T-helper 22 cell (primary cell): Measurements from ENCODE around the gene DLK1.

Experiments
- DNase-seq: peaks from one replicate; pipeline ENCODE4 v3.0.0-alpha.2; 2020; ENCODE audit warnings: low read depth

The DLK1 gene

DNA sequence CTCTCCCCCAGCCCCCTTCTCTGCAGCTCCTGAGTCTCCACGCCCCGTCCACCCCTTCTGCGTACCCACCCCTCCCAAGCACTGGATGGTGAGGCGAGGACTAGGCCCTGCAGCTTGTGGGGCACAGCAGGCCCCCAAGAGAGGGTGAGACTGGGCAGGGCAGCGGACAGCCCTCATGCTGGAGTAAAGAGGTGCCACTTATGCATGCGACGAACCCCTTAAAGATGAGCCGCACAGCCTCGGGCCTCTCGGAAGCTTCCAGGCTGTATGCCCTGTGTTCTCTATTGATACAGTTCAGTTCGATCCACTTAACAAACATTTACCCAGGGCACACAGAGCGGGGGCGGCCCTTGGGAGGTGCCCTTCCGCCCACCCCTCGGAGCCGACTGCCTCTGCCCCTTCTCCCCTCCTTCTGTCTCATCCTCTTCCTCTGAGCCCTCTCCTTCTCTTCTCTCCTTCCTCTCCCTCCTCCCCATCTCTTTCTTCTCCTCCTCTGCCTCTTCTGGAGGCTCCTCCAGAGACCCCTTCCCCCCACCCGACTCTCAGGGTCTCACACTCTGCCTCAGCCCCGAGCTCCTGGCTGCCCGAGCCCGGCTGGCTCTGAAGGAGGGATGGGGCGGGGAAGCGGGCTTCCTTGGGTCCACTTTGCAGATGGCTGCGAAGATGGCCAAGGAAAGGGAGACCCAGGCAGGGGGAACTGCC, 32.7 kb upstream of the DLK1 start:
- DNase-seq = no peak

DNA sequence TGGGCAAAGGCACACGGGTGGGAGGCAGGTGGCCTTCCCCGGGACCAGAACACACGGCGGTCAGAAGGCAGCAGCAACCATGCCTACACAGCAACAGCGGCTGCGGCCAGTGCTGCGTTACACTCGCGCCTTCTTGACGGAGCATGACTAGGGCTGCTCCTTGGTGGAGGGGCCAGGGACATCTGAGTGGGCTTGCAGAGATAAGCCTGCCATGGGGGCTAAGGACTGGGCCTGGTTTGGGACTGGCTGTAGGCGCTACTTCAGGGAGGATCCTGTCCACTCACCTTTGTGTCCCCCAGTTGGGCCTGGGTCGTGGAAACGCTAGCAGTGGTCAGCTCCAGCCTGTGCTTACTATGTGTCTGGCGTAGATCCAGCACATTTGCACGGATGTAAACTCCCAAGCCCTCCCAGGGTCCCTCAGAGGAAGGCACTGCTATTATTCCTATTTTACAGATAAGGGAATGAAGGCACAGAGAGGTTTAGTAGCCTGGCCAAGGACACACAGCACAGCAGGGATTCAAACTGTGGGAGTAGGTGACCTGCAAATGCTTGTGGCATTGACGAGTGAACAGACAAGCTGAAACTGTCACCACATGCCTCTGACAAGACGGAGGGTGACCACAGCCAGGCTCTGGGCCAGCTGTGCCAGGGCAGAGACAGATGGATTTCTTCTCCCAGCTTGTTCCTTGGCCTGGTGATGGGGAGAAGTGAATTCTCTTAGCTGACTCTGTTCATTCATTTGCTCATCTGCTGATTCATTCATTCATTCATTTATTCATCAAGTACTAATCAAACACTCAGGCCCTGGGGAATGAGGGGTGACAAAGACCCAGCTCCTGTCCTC, 31.9 kb upstream of the DLK1 start:
- no peak for DNase-seq

DNA sequence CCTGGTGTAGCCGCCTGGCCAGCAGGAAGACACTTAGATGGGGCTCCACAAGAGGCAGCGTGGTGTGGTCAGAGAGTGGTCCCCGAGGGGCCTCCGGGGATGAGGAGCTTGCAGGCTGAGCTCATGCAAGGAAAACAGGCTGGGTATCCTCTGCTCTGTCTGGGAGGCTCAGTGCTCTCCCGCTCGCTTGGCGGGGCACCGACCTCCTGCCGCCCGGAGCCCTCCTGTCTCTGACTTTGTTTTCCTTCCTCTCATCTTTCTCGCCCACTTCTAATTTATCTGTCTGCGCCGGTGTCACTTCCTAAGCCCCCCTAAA, 31.3 kb upstream of the DLK1 start:
- DNase-seq = no peak

DNA sequence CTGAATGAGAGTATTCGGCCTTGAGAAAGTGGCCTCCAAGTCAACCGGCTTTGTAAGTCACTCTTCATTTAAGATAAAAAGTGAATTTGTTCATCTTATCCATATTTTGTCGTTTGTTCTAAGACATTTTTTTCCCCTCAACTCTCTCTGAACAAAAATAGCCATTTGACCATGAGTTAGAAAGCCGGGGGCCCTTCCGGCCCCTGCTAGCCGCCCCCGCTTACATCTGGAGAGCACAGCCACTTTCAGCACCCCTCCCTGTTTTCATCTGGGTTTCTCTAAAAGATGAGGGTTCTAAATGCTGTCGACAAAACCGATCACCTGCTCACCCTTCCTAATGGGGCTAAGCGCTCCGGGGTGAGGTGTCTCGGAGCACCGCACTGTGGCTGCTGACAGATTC, 30.7 kb upstream of the DLK1 start:
- DNase-seq = no peak

DNA sequence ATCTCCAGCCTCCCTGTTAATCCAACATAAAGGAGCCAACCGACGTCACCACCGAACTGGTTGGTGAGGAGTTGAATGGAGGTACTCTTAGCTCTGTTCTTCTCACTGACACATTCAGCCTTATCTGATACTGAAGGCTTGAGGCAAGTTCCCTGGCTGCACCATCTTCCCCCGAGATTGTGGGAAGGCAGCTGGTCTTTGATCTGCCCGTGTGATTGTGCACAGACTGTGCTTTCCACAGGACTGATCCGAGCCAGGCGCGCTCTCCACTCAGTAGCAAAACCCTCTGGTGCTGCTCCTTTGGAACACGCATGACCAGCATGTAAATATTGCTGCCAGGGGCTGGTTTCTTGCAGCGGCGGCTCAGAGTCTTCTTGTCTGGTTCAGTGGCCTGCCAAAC, 30.1 kb upstream of the DLK1 start:
- no peak for DNase-seq

DNA sequence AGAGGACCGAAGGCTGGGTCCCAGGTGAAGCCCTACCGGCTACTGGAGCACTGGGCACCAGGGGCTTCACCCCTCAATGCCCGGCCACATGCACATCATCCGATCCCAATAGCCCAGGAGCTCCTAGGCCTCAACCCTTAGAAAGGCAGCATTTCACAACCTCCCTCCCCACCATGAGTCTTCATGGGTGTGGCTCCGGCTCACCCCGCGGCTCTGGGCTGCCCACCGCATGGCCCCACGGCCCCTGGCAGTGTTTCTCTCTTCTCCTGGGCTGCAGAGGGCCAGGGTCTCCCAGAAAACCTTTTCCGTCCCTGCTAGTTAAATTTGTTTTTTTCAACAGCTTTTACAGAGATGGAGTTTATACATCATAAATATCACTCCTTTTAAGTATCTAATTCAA, 28.6 kb upstream of the DLK1 start:
- no peak for DNase-seq

DNA sequence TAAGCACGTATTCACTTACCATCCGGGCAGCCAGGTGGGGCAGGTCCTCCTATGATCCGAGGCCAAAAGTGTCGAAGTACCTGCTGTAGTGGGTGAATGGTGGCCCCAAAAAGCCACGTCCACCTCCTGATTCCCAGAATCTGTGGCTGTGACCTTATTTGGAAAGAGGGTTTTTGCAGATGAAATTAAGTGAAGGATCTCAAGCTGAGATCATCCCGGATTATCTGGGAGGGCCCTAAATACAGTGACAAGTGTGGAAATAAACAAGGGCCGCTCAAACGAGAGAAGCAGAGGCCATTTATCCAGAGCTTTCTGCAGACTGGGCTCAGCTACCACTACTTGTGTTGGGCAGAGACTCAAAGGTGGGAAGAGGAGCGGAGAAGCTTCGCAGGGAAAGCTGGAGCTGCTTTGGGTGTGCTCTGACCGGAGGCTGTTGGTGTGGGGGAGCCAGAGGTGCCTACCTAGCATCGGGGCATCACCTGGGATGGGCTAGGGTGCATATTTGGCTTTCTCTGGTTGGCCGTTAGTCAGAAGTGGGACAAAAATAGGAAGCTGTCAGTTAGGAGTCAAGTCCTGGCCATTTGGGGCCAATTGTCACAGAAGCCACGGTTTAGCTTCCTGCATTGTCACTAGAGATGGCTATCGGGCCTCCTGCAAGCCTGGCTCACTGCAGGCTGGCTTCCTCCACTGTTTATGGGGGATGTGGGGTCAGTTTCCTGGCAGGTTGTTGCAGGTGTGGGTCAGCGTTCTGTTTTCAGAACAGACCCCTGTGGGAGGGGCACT, 27.8 kb upstream of the DLK1 start:
- no peak for DNase-seq

- DNase-seq = no peak
Observed at GRCh38 chr14:100701314-100701713, 25.4 kb upstream of the DLK1 start.

DNA sequence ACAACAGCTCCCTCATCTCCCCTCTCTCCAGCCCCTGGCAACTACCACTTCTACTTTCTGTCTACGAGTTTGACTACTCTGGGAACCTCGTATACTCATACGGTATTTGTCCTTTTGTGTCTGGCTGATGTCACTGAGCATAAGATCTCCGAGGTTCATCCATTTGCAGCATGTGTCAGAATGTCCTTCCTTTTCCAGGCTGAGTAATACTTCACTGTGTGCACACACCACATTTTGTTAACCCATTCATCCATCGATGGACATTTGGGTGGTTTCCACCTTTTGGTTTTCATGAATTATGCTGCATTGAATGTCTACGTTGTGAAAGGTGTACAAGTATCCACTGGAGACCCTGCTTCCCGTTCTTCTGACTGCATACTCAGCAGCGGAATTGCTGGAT, 24.1 kb upstream of the DLK1 start:
- DNase-seq = no peak

- DNase-seq = no peak
Observed at GRCh38 chr14:100703386-100704220, 23.1 kb upstream of the DLK1 start.

DNA sequence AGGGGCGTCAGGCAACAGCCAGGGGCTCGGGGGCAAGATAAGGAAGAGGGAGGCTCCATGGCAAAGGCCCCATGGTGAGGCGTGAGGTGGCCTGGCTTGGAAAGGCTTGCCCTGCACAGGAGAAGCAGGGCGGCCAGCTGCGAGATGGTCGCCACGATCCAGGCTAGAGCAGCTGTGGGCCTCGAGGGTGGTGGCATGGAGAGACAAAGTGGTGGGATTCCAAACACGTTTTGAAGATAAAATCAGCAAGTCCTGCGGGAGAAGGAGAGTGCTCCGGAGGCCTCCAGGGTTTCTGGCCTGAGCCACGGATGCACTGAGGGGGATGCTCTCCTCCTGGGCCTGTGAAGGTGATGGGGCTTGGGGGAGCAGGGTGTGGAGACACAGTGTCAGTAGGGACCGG, 20.5 kb upstream of the DLK1 start:
- DNase-seq = no peak

GRCh38 chr14:100706860-100707259, 19.8 kb upstream of the DLK1 start:
- no peak for DNase-seq

GRCh38 chr14:100708425-100709288, 18.0 kb upstream of the DLK1 start:
- no peak for DNase-seq

- no peak for DNase-seq
Observed at GRCh38 chr14:100709289-100710284, 17.1 kb upstream of the DLK1 start.

DNA sequence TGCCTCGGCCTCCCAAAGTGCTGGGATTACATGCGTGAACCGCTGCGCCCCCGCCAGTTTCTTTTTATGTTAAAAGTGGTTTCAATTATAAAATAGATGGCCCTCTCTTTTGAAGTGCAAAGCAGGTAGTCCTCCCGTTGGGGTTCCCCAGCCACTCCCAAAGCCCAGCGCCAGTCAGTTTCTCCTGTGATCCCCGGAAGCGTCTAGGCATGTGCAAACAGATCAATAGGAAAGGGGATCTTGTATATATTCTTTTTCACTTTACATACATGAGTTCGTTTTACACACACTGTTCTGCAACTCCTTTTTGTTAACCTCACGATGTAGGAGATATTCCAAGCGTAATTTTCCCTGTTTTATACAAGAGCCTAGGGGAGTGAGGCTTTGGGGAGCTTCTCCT, 16.3 kb upstream of the DLK1 start:
- no peak for DNase-seq

- no peak for DNase-seq
Observed at GRCh38 chr14:100710826-100711462, 15.7 kb upstream of the DLK1 start.

- no peak for DNase-seq
Observed at GRCh38 chr14:100711493-100711892, 15.2 kb upstream of the DLK1 start.

DNA sequence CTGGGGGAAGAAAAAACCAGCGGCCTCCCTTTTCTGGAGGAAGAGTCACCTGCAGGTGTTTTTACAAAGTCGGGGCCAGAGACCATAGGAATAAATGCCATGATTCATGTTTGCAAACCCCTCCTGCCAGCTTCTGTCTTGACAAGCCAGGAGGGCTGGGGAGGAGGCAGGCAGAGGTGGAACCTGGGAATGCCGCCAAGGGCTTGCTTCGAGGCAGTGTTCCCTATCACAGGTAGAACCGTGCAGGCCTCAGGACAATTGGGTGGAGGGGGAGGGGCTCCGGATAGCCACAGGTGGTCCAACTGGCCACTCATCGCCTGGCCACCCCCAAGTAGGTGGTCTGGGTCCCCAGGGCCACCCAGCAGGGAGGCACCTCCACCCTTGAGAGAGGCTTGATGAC, 14.2 kb upstream of the DLK1 start:
- DNase-seq = no peak

DNA sequence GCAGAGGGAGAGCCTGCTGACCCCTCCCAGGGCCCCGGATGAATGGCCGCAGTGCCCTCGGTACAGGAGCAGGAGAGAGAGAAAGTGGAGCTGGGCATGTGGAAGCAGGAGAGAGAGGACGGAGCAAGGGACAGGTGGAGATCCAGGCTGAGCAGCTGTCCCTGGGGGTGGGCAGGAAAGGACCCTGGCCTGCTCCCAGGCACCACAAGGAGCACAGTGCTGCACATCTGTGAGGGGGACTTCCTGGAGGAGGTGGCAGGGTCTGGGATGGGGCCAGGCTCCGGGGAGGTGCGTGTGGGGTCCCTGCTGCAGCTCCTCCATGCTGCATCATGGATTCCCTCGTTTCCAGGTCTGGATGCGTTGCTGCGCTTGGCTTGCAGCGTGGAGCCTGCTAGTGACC, 13.0 kb upstream of the DLK1 start:
- no peak for DNase-seq
